A549 (cell line): ENCODE measurements around the gene OR6N2. TPM values are rescaled to one million over a fixed set of nuclear protein-coding genes. Genes with fewer than 3 reads are reported as not detected.

Experiments used
- ATAC-seq, 2 experiments: fragments of 200-7000 bp in 1 of 2; fragments of >200 bp in 1 of 2; cut with Nextera tagmentation in 1 of 2; cut with Tn5 transposase in 1 of 2; 3 replicates each; pipeline versions ENCODE4 v1.8.0 to v1.9.1; 2018 to 2020; ENCODE audit warnings: mild to moderate bottlenecking in 1 of 2, moderate library complexity in 1 of 2
- CTCF ChIA-PET: fragments of 300-600 bp; sonication (Branson Sonifier 250); formaldehyde crosslinking; extraction: SDS; loops from one replicate; lab custom pipeline; 2021; ENCODE audit warnings: antibody characterized with exemption, inconsistent platforms; lab: Yijun Ruan, JAX
- POLR2A ChIA-PET: fragments of 350-600 bp; formaldehyde crosslinking; extraction: SDS; loops from one replicate; lab custom pipeline; 2021; ENCODE audit warnings: antibody characterized with exemption, inconsistent platforms; lab: Yijun Ruan, JAX
- DNase-seq, 2 experiments: peaks; one replicate each; pipeline versions ENCODE4 v3.0.0 to v3.0.0-alpha.2; 2011 to 2016; ENCODE audit warnings: low read depth in 1 of 2, low spot score in 1 of 2
- FAIRE-seq: peaks from 2 replicates; lab custom pipeline; 2011; peaks lifted over from hg19 to GRCh38; lab: Jason Lieb, UNC
- H3K27ac ChIP-seq, 2 experiments: fragments of >200 bp; sonication (Bioruptor Twin); formaldehyde crosslinking; 3 replicates each; pipeline ENCODE4 v1.5.1; 2016 to 2017
- H3K4me1 ChIP-seq: fragments of >200 bp; sonication (Bioruptor Twin); formaldehyde crosslinking; 3 replicates; pipeline ENCODE4 v1.6.1; 2016
- H3K4me2 ChIP-seq: fragments of >200 bp; sonication (Bioruptor Twin); formaldehyde crosslinking; 3 replicates; pipeline ENCODE4 v1.6.1; 2016
- H3K4me3 ChIP-seq: fragments of >200 bp; sonication (Bioruptor Twin); formaldehyde crosslinking; 3 replicates; pipeline ENCODE4 v1.5.1; 2016
- H3K9me3 ChIP-seq: fragments of >200 bp; sonication (Bioruptor Twin); formaldehyde crosslinking; 3 replicates; pipeline ENCODE4 v1.6.1; 2016
- ATOH8 ChIP-seq: fragments of 250-450 bp; sonication (Bioruptor Pico); IDR thresholded peaks from 2 replicates; pipeline ENCODE4 v1.5.0; 2020; ENCODE audit warnings: low read depth, mild to moderate bottlenecking, moderate library complexity
- BHLHE40 ChIP-seq: IDR thresholded peaks from 2 replicates; pipeline ENCODE4 v1.6.1; 2012; ENCODE audit warnings: low read depth, low read length, inconsistent platforms
- CBX2 ChIP-seq: fragments of 200-600 bp; sonication (generic); IDR thresholded peaks from 2 replicates; pipeline ENCODE4 v1.6.1; 2016; ENCODE audit warnings: low read depth, mild to moderate bottlenecking, borderline replicate concordance
- CEBPB ChIP-seq, 2 experiments: fragments of >200 bp in 1 of 2; sonication (Bioruptor Twin) in 1 of 2; formaldehyde crosslinking in 1 of 2; IDR thresholded peaks; 2 replicates each; pipeline ENCODE4 v1.6.1; 2012 to 2016
- CHD4 ChIP-seq: fragments of 200-600 bp; sonication (generic); IDR thresholded peaks from 2 replicates; pipeline ENCODE4 v1.6.1; 2016; ENCODE audit warnings: antibody characterized with exemption, mild to moderate bottlenecking, borderline replicate concordance
- E2F6 ChIP-seq: IDR thresholded peaks from 2 replicates; pipeline ENCODE4 v1.6.1; 2012; ENCODE audit warnings: low read depth, borderline replicate concordance
- EHF ChIP-seq: fragments of 250-450 bp; sonication (Bioruptor Pico); IDR thresholded peaks from 2 replicates; pipeline ENCODE4 v1.5.0; 2020; ENCODE audit warnings: mild to moderate bottlenecking
- EHMT2 ChIP-seq: fragments of 200-600 bp; sonication (generic); IDR thresholded peaks from 2 replicates; pipeline ENCODE4 v1.6.1; 2016; ENCODE audit warnings: antibody characterized with exemption, low read depth, mild to moderate bottlenecking, moderate library complexity
- ELK1 ChIP-seq: fragments of 150-350 bp; IDR thresholded peaks from 2 replicates; pipeline ENCODE4 v1.6.1; 2014; ENCODE audit warnings: low read depth, mild to moderate bottlenecking, low read length
- FOSB ChIP-seq: fragments of 250-450 bp; sonication (Bioruptor Pico); IDR thresholded peaks from 2 replicates; pipeline ENCODE4 v1.5.0; 2020; ENCODE audit warnings: mild to moderate bottlenecking, moderate library complexity
- FOSL2 ChIP-seq, 2 experiments: fragments of 450-650 bp in 1 of 2; fragments of >200 bp in 1 of 2; sonication (Bioruptor Twin) in 1 of 2; formaldehyde crosslinking; IDR thresholded peaks; 2 replicates each; pipeline versions ENCODE4 v1.5.0 to v1.6.1; 2016 to 2020; ENCODE audit warnings: mild to moderate bottlenecking in 1 of 2, moderate library complexity in 1 of 2
- FOXS1 ChIP-seq: fragments of 250-450 bp; sonication (Bioruptor Pico); IDR thresholded peaks from 2 replicates; pipeline ENCODE4 v1.5.0; 2020; ENCODE audit warnings: mild to moderate bottlenecking, moderate library complexity
- HDAC2 ChIP-seq: fragments of 200-600 bp; sonication (generic); IDR thresholded peaks from 2 replicates; pipeline ENCODE4 v1.6.1; 2016
- HMGXB4 ChIP-seq: fragments of 250-450 bp; sonication (Bioruptor Pico); IDR thresholded peaks from 2 replicates; pipeline ENCODE4 v1.5.0; 2021; ENCODE audit warnings: mild to moderate bottlenecking, moderate library complexity, borderline replicate concordance
- HOXA7 ChIP-seq: fragments of 250-450 bp; sonication (Bioruptor Pico); IDR thresholded peaks from 2 replicates; pipeline ENCODE4 v1.5.0; 2020; ENCODE audit warnings: mild to moderate bottlenecking, moderate library complexity
- JUN ChIP-seq, 2 experiments: fragments of >200 bp; sonication (Bioruptor Twin); formaldehyde crosslinking; IDR thresholded peaks; 2 replicates in 1 of 2; 3 replicates in 1 of 2; pipeline ENCODE4 v1.6.1; 2016 to 2017
- JUNB ChIP-seq: fragments of >200 bp; sonication (Bioruptor Twin); formaldehyde crosslinking; IDR thresholded peaks from 2 replicates; pipeline ENCODE4 v1.6.1; 2016
- KDM1A ChIP-seq: fragments of 200-600 bp; sonication (generic); IDR thresholded peaks from 2 replicates; pipeline ENCODE4 v1.6.1; 2016; ENCODE audit warnings: low read depth, mild to moderate bottlenecking
- NFE2L2 ChIP-seq: fragments of 150-350 bp; conservative IDR thresholded peaks from 2 replicates; pipeline ENCODE4 v1.6.1; 2014; ENCODE audit warnings: low read length
- NR3C1 ChIP-seq: fragments of >200 bp; sonication (Bioruptor Twin); formaldehyde crosslinking; IDR thresholded peaks from 3 replicates; pipeline ENCODE4 v1.6.1; 2017
- POLR2A ChIP-seq: IDR thresholded peaks from 2 replicates; pipeline ENCODE4 v1.6.1; 2012; ENCODE audit warnings: mild to moderate bottlenecking, low read length
- POLR2AphosphoS2 ChIP-seq: conservative IDR thresholded peaks from 2 replicates; pipeline ENCODE4 v1.6.1; 2012; ENCODE audit warnings: low read length, improper control_type of control experiment, inconsistent platforms
- RAD21 ChIP-seq, 2 experiments: fragments of >200 bp in 1 of 2; sonication (Bioruptor Twin) in 1 of 2; formaldehyde crosslinking in 1 of 2; IDR thresholded peaks in 1 of 2; conservative IDR thresholded peaks in 1 of 2; 2 replicates in 1 of 2; 3 replicates in 1 of 2; pipeline ENCODE4 v1.6.1; 2012 to 2018; ENCODE audit warnings: inconsistent platforms in 1 of 2
- RARB ChIP-seq: fragments of 250-450 bp; sonication (Bioruptor Pico); IDR thresholded peaks from 2 replicates; pipeline ENCODE4 v1.8.0; 2021; ENCODE audit warnings: mild to moderate bottlenecking, moderate library complexity
- RCOR1 ChIP-seq: fragments of 150-350 bp; IDR thresholded peaks from 2 replicates; pipeline ENCODE4 v1.6.1; 2014; ENCODE audit warnings: antibody characterized with exemption, low read length, low read depth
- RNF2 ChIP-seq: fragments of 200-600 bp; sonication (generic); IDR thresholded peaks from 2 replicates; pipeline ENCODE4 v1.6.1; 2016; ENCODE audit warnings: low read depth, mild to moderate bottlenecking, antibody characterized with exemption, moderate library complexity, borderline replicate concordance
- SMC3 ChIP-seq: fragments of >200 bp; sonication (Bioruptor Twin); formaldehyde crosslinking; IDR thresholded peaks from 3 replicates; pipeline ENCODE4 v1.6.1; 2018; ENCODE audit warnings: inconsistent platforms
- TP53 ChIP-seq: fragments of 250-450 bp; sonication (Bioruptor Pico); IDR thresholded peaks from 2 replicates; pipeline ENCODE4 v1.5.0; 2021; ENCODE audit warnings: mild to moderate bottlenecking, moderate library complexity
- ZC3H11A ChIP-seq: fragments of 450-650 bp; IDR thresholded peaks from 2 replicates; pipeline ENCODE4 v1.6.1; 2014; ENCODE audit warnings: antibody characterized with exemption, mild to moderate bottlenecking
- ZFP36 ChIP-seq: fragments of 450-650 bp; IDR thresholded peaks from 2 replicates; pipeline ENCODE4 v1.6.1; 2014; ENCODE audit warnings: borderline replicate concordance; ENCODE audit not compliant: partially characterized antibody
- ZNF302 ChIP-seq: fragments of 250-450 bp; sonication (Bioruptor Pico); IDR thresholded peaks from 2 replicates; pipeline ENCODE4 v1.9.0; 2021; ENCODE audit warnings: inconsistent platforms, mild to moderate bottlenecking, moderate library complexity
- WGBS: methylation state at CpG from one replicate; pipeline ENCODE4 v1.1.6; 2017; ENCODE audit errors: missing lambda C conversion rate; 5-methylcytosine and 5-hydroxymethylcytosine counted together
- polyA plus RNA-seq, 4 experiments: library from polyadenylated mRNA; depleted of rRNA in 3 of 4; stranded (reverse); fragments of >200 nt; fragmentation: RNase III in 1 of 4; extraction: RNeasy Plus Mini Kit Qiagen cat#74134 plus additional on column Dnase treatment in 1 of 4; gene quantifications; 2 replicates in 3 of 4; 3 replicates in 1 of 4; pipeline ENCODE4 v1.2.3, GENCODE V29; 2011 to 2017

The OR6N2 gene
- polyA plus RNA-seq, 2 of the 4 experiments (the other 2 are of a cell fraction), result not detected

GRCh38 chr1:158818560-158818959 is 37.6 kb upstream of the OR6N2 start:
- CTCF ChIA-PET, result no interaction called here
- DNase-seq (no peak), ATAC-seq (no peak), FAIRE-seq (no peak)
- TF ChIP-seq NFE2L2, result no peak
- TF ChIP-seq NR3C1, result no peak
- TF ChIP-seq EHMT2, result no peak
- TF ChIP-seq HDAC2, result no peak
- no peak for TF ChIP-seq SMC3
- TF ChIP-seq E2F6, result no peak
- TF ChIP-seq HMGXB4 (CRISPR knock-in tag), result no peak
- TF ChIP-seq HOXA7, result no peak
- no peak for TF ChIP-seq POLR2AphosphoS2
- no peak for TF ChIP-seq ATOH8 (CRISPR knock-in tag)
- no peak for TF ChIP-seq RAD21 (conservative IDR thresholded peaks at IDR 0.05 in 1 of 2, IDR thresholded peaks at IDR 0.05 in 1 of 2)
- TF ChIP-seq POLR2A, result no peak
- TF ChIP-seq ZNF302 (CRISPR knock-in tag), result no peak
- TF ChIP-seq ELK1, result no peak
- TF ChIP-seq JUNB, result no peak
- TF ChIP-seq BHLHE40, result no peak
- no peak for TF ChIP-seq RCOR1
- no peak for TF ChIP-seq ZC3H11A
- TF ChIP-seq RNF2, result no peak
- no peak for TF ChIP-seq CHD4
- no peaks in the 10 kb centered on the region for H3K9me3 ChIP-seq
- POLR2A ChIA-PET, result no interaction called here
- no peak overlapping the region for H3K4me3 ChIP-seq
- no peak overlapping the region for H3K27ac ChIP-seq
- H3K4me1 ChIP-seq, result no peaks in the 10 kb centered on the region
- H3K4me2 ChIP-seq, result no peak overlapping the region
- WGBS, result 0% methylated on average over 1 of the region's 1 CpG

- CTCF ChIA-PET, result no interaction called here
- no peak overlapping the region for H3K4me3 ChIP-seq
- TF ChIP-seq FOSB (CRISPR knock-in tag), result no peak
- TF ChIP-seq FOSL2 (IDR thresholded peaks at IDR 0.05), result no peak
- no peak for TF ChIP-seq FOSL2 (CRISPR knock-in tag; IDR thresholded peaks at IDR 0.05)
- TF ChIP-seq CBX2, result no peak
- no peak for TF ChIP-seq POLR2AphosphoS2
- no peak for TF ChIP-seq CEBPB (IDR thresholded peaks at IDR 0.05)
- TF ChIP-seq RARB (CRISPR knock-in tag), result no peak
- no peak for TF ChIP-seq JUN (IDR thresholded peaks at IDR 0.05)
- TF ChIP-seq FOXS1 (CRISPR knock-in tag), result no peak
- TF ChIP-seq EHF (CRISPR knock-in tag), result no peak
- no peak for TF ChIP-seq ZFP36
- no peak for TF ChIP-seq TP53
- no peak for TF ChIP-seq KDM1A
- WGBS, result 0% methylated on average over 1 of the region's 1 CpG
- POLR2A ChIA-PET, result no interaction called here
- DNase-seq, result no peak
- no peak overlapping the region for H3K27ac ChIP-seq
- H3K9me3 ChIP-seq, result no peaks in the 10 kb centered on the region
- FAIRE-seq, result no peak
- no peaks in the 10 kb centered on the region for H3K4me1 ChIP-seq
- ATAC-seq, result no peak
- no peak overlapping the region for H3K4me2 ChIP-seq
Observed at GRCh38 chr1:158814970-158815369, 34.0 kb upstream of the OR6N2 start.
